Activated CD8-positive, alpha-beta memory T cell treated with anti-CD3 and anti-CD28 coated beads, Interleukin-2, amount 50 U/mL, for 4 hours (primary cell): Measurements from ENCODE around the gene ICOSLG.
"Not testable (repeated sequence)": the region's sequence is repeated elsewhere in the genome, so short reads cannot be mapped to it uniquely, and the experiment has no call there.

ENCODE experiments used
- DNase-seq: peaks from one replicate; pipeline ENCODE4 v3.0.0-alpha.2; 2020

The ICOSLG gene

GRCh38 chr21:44240842-44241241 lies at the start of gene ICOSLG:
Gene ICOSLG (minus strand): TSS chr21:44240943. CDS start chr21:44240817, 126 bp downstream.
- not testable (repeated sequence) for DNase-seq

- no peak for DNase-seq
Measured at GRCh38 chr21:44289381-44290010, 48.8 kb upstream of the ICOSLG start.

GRCh38 chr21:44288251-44289110 lies 47.7 kb upstream of the ICOSLG start:
- no peak for DNase-seq

- DNase-seq, result no peak
Measured at GRCh38 chr21:44286716-44287632, 46.2 kb upstream of the ICOSLG start.

- DNase-seq, result no peak
Measured at GRCh38 chr21:44286086-44286715, 45.5 kb upstream of the ICOSLG start.

- DNase-seq, result no peak
Measured at GRCh38 chr21:44285138-44285992, 44.6 kb upstream of the ICOSLG start, which contains the start of gene AIRE. Gene AIRE (plus strand): TSS chr21:44285876. CDS start chr21:44286007, 131 bp downstream.

- DNase-seq, result no peak
Measured at GRCh38 chr21:44283948-44284347, 43.2 kb upstream of the ICOSLG start.

GRCh38 chr21:44283211-44283785 lies 42.6 kb upstream of the ICOSLG start:
- not testable (repeated sequence) for DNase-seq

GRCh38 chr21:44282370-44282769 lies 41.6 kb upstream of the ICOSLG start:
- no peak for DNase-seq

- DNase-seq, result no peak
Measured at GRCh38 chr21:44281801-44282200, 41.1 kb upstream of the ICOSLG start.

- no peak for DNase-seq
Measured at GRCh38 chr21:44279354-44280260, 38.9 kb upstream of the ICOSLG start.

GRCh38 chr21:44275041-44275440 lies 34.3 kb upstream of the ICOSLG start:
- DNase-seq, result no peak

GRCh38 chr21:44273046-44273445 lies 32.3 kb upstream of the ICOSLG start:
- no peak for DNase-seq

GRCh38 chr21:44272284-44272858 lies 31.6 kb upstream of the ICOSLG start:
- DNase-seq, result no peak

GRCh38 chr21:44271558-44272283 lies 31.0 kb upstream of the ICOSLG start:
- DNase-seq, result no peak

- no peak for DNase-seq
Measured at GRCh38 chr21:44269090-44269489, 28.3 kb upstream of the ICOSLG start.

GRCh38 chr21:44267655-44268142 lies 27.0 kb upstream of the ICOSLG start:
- no peak for DNase-seq

GRCh38 chr21:44265734-44266270 lies 25.1 kb upstream of the ICOSLG start:
- no peak for DNase-seq
